Loucy (cell line): ENCODE results near the gene GIMAP2.

Experiments
- H2AFZ ChIP-seq: fragments of 200-600 bp; sonication (generic); 2 replicates; pipeline ENCODE4 v1.6.0; 2016; ENCODE audit warnings: antibody characterized with exemption, mild to moderate bottlenecking, low read length, moderate library complexity
- H3F3A ChIP-seq: fragments of 200-600 bp; 2 replicates; pipeline ENCODE4 v1.6.0; 2016; ENCODE audit warnings: antibody characterized with exemption, low read depth, mild to moderate bottlenecking
- H3K27me3 ChIP-seq: fragments of 200-600 bp; sonication (generic); 2 replicates; pipeline ENCODE4 v1.6.1; 2014; ENCODE audit warnings: low read length, mild to moderate bottlenecking; ENCODE audit not compliant: insufficient read depth, poor library complexity, severe bottlenecking
- H3K36me3 ChIP-seq: fragments of 200-600 bp; sonication (generic); 2 replicates; pipeline ENCODE4 v1.6.1; 2016; ENCODE audit warnings: low read length; ENCODE audit not compliant: insufficient read depth
- H3K4me1 ChIP-seq: fragments of 200-600 bp; sonication (generic); 2 replicates; pipeline ENCODE4 v1.5.1; 2014; ENCODE audit warnings: low read length, mild to moderate bottlenecking; ENCODE audit not compliant: insufficient read depth, poor library complexity, severe bottlenecking
- H3K4me2 ChIP-seq: fragments of 200-600 bp; sonication (generic); 2 replicates; pipeline ENCODE4 v1.6.0; 2014; ENCODE audit warnings: antibody characterized with exemption, low read length, low read depth, mild to moderate bottlenecking; ENCODE audit not compliant: poor library complexity, severe bottlenecking
- H3K4me3 ChIP-seq: fragments of 200-600 bp; sonication (generic); 2 replicates; pipeline ENCODE4 v1.5.1; 2014; ENCODE audit warnings: low read length, mild to moderate bottlenecking, mixed read lengths; ENCODE audit not compliant: poor library complexity, severe bottlenecking
- H3K79me2 ChIP-seq: fragments of 200-600 bp; sonication (generic); 2 replicates; pipeline ENCODE4 v1.6.1; 2014; ENCODE audit warnings: low read length; ENCODE audit not compliant: insufficient read depth
- H3K9ac ChIP-seq: fragments of 200-600 bp; sonication (generic); 2 replicates; pipeline ENCODE4 v1.6.0; 2014; ENCODE audit warnings: mild to moderate bottlenecking, low read depth, low read length, moderate library complexity; ENCODE audit not compliant: poor library complexity, severe bottlenecking
- H3K9me2 ChIP-seq: fragments of 200-600 bp; sonication (generic); replicated peaks from 2 replicates; pipeline ENCODE4 v1.6.1; 2016; ENCODE audit warnings: low read depth, low read length, mixed read lengths
- H3K9me3 ChIP-seq: fragments of 200-600 bp; sonication (generic); 2 replicates; pipeline ENCODE4 v1.6.1; 2014; ENCODE audit warnings: mild to moderate bottlenecking, antibody characterized with exemption, low read length, low read depth; ENCODE audit not compliant: insufficient read depth
- H4K20me1 ChIP-seq: fragments of 200-600 bp; sonication (generic); 2 replicates; pipeline ENCODE4 v1.6.0; 2014; ENCODE audit warnings: antibody characterized with exemption, low read length, mild to moderate bottlenecking; ENCODE audit not compliant: insufficient read depth, poor library complexity, severe bottlenecking
- CTCF ChIP-seq: fragments of 200-600 bp; sonication (generic); conservative IDR thresholded peaks from 2 replicates; pipeline ENCODE4 v1.5.1; 2014; ENCODE audit warnings: mild to moderate bottlenecking, antibody characterized with exemption, low read length
- EZH2phosphoT487 ChIP-seq: fragments of 200-600 bp; IDR thresholded peaks from 2 replicates; pipeline ENCODE4 v1.6.1; 2018; ENCODE audit warnings: antibody characterized with exemption, mild to moderate bottlenecking, moderate library complexity, borderline replicate concordance

The GIMAP2 gene

GRCh38 chr7:150654692-150655091 lies 30.8 kb upstream of the GIMAP2 start:
- Histone ChIP-seq H3K9me2 (no peaks in the 10 kb centered on the region), H2AFZ (no peak overlapping the region), H3K36me3 (no peaks in the 10 kb centered on the region), H3K4me3 (no peak overlapping the region), H3K9ac (no peak overlapping the region), H4K20me1 (no peaks in the 10 kb centered on the region), H3F3A (no peaks in the 10 kb centered on the region), H3K27me3 (no peaks in the 10 kb centered on the region), H3K4me2 (no peak overlapping the region), H3K9me3 (peaks cover 13% of the 10 kb centered on the region; the same call in 1 of the 2 replicates), H3K79me2 (no peaks in the 10 kb centered on the region), H3K4me1 (no peaks in the 10 kb centered on the region)
- TF ChIP-seq EZH2phosphoT487: no peak
- TF ChIP-seq CTCF: no peak

GRCh38 chr7:150656047-150656446 lies 29.5 kb upstream of the GIMAP2 start:
- H3K9me2 ChIP-seq: no peaks in the 10 kb centered on the region
- H3K27me3 ChIP-seq: no peaks in the 10 kb centered on the region
- H3K36me3 ChIP-seq: no peaks in the 10 kb centered on the region
- no peaks in the 10 kb centered on the region for H3K79me2 ChIP-seq
- TF ChIP-seq EZH2phosphoT487: no peak
- TF ChIP-seq CTCF: no peak
- H3K9me3 ChIP-seq: peaks cover 13% of the 10 kb centered on the region; the same call in 1 of the 2 replicates
- no peak overlapping the region for H3K9ac ChIP-seq
- H3F3A ChIP-seq: no peaks in the 10 kb centered on the region
- H3K4me3 ChIP-seq: no peak overlapping the region
- H4K20me1 ChIP-seq: no peaks in the 10 kb centered on the region
- no peak overlapping the region for H2AFZ ChIP-seq
- H3K4me2 ChIP-seq: no peak overlapping the region
- peaks cover 3% of the 10 kb centered on the region for H3K4me1 ChIP-seq

DNA sequence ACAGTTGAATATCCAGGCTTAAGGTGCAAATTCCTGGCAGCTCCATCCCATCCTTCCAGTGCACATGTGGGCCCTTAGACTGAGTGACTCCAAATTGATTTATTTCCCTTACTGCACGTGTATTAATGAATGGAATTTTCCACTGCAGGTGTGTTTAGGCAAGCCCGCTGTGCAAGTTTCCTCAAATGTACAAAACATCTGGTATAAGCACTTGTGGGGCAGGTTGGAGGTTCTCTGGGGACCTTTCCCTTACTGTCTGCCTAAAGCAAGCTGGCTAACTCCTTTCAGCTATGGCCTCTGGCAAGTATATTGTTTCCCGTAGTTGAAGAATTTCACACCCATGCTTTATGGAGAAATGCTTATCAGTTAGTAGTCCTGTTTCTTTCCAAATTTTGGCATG lies 28.0 kb upstream of the GIMAP2 start:
- H3K4me2 ChIP-seq: no peak overlapping the region
- no peaks in the 10 kb centered on the region for H3K79me2 ChIP-seq
- no peak overlapping the region for H2AFZ ChIP-seq
- no peak overlapping the region for H3K4me3 ChIP-seq
- H3K36me3 ChIP-seq: no peaks in the 10 kb centered on the region
- peaks cover 17% of the 10 kb centered on the region for H3K4me1 ChIP-seq
- H3F3A ChIP-seq: no peaks in the 10 kb centered on the region
- H3K9me3 ChIP-seq: peaks cover 13% of the 10 kb centered on the region; the same call in 1 of the 2 replicates
- TF ChIP-seq EZH2phosphoT487 (no peak), CTCF (no peak)
- no peaks in the 10 kb centered on the region for H3K9me2 ChIP-seq
- no peaks in the 10 kb centered on the region for H3K27me3 ChIP-seq
- no peak overlapping the region for H3K9ac ChIP-seq
- no peaks in the 10 kb centered on the region for H4K20me1 ChIP-seq
